NCI-H345 treated with DMSO at 0.1 percent for 48 hours (cell line): ENCODE data around the gene USP17L12.
"Not testable (repeated sequence)": the region's sequence is repeated elsewhere in the genome, so short reads cannot be mapped to it uniquely, and the experiment has no call there.

Source experiments
- DNase-seq: peaks from one replicate; lab custom pipeline; 2025; ENCODE audit not compliant: unreplicated experiment; lab: John Stamatoyannopoulos, UW

USP17L12 gene, protein sequence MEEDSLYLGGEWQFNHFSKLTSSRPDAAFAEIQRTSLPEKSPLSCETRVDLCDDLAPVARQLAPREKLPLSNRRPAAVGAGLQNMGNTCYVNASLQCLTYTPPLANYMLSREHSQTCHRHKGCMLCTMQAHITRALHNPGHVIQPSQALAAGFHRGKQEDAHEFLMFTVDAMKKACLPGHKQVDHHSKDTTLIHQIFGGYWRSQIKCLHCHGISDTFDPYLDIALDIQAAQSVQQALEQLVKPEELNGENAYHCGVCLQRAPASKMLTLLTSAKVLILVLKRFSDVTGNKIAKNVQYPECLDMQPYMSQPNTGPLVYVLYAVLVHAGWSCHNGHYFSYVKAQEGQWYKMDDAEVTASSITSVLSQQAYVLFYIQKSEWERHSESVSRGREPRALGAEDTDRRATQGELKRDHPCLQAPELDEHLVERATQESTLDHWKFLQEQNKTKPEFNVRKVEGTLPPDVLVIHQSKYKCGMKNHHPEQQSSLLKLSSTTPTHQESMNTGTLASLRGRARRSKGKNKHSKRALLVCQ

DNA sequence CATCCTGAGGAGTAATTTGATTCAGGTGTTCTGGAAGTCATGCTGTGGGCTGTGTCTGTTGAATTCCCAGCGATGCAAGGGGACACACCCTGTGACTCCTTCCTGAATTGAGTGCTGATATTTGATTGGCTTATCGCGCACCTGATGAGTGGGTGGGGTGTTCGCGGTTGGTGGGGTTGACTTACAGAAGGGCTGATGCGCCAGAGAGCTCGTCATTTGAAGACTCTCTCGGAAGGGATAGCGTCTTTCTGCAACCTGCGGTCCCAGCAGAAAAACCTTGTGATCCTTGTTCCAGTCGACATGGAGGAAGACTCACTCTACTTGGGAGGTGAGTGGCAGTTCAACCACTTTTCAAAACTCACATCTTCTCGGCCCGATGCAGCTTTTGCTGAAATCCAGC is at the start of gene USP17L12:
Gene USP17L12 (plus strand): TSS at position 301 of the 400 bp plus-strand sequence. CDS start 0 bp downstream, at position 301.
- not testable (repeated sequence) for DNase-seq

DNA sequence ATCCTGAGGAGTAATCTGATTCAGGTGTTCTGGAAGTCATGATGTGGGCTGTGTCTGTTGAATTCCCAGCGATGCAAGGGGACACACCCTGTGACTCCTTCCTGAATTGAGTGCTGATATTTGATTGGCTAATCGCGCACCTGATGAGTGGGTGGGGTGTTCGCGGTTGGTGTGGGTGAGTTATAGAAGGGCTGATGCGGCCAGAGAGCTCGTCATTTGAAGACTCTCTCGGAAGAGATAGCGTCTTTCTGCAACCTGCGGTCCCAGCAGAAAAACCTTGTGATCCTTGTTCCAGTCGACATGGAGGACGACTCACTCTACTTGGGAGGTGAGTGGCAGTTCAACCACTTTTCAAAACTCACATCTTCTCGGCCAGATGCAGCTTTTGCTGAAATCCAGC is 9.6 kb upstream of the USP17L12 start, which contains the start of gene USP17L10:
Gene USP17L10 (plus strand): TSS at position 301 of the 400 bp plus-strand sequence. CDS start 0 bp downstream, at position 301.
- not testable (repeated sequence) for DNase-seq

DNA sequence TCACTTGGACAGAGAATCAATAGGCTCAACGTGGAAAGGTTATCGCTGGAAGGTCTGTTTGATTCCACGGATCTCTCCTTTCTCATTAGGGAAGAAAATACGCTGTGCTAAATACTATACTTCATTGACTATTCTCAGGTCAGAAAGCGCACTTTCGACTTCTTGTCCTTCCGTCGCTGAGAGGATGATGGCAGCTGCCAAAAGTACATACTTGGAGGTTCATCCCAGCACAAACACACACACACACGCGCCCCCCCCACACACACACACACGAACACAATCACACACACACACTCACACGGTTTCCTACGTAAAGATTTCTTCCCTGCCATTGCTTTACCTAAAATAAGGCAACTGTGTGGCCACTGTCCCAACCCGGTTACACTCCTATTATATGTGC is 5.3 kb upstream of the USP17L12 start:
- DNase-seq, result not testable (repeated sequence)

DNA sequence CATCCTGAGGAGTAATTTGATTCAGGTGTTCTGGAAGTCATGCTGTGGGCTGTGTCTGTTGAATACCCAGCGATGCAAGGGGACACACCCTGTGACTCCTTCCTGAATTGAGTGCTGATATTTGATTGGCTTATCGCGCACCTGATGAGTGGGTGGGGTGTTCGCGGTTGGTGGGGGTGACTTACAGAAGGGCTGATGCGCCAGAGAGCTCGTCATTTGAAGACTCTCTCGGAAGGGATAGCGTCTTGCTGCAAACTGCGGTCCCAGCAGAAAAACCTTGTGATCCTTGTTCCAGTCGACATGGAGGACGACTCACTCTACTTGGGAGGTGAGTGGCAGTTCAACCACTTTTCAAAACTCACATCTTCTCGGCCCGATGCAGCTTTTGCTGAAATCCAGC is 4.8 kb upstream of the USP17L12 start, which contains the start of gene USP17L11:
Gene USP17L11 (plus strand): TSS at position 301 of the 400 bp plus-strand sequence. CDS start 0 bp downstream, at position 301.
- DNase-seq, result not testable (repeated sequence)

DNA sequence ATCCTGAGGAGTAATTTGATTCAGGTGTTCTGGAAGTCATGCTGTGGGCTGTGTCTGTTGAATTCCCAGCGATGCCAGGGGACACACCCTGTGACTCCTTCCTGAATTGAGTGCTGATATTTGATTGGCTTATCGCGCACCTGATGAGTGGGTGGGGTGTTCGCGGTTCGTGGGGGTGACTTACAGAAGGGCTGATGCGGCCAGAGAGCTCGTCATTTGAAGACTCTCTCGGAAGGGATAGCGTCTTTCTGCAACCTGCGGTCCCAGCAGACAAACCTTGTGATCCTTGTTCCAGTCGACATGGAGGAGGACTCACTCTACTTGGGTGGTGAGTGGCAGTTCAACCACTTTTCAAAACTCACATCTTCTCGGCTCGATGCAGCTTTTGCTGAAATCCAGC is 4.6 kb downstream of the USP17L12 start, which contains the start of gene USP17L13:
Gene USP17L13 (plus strand): TSS at position 301 of the 400 bp plus-strand sequence. CDS start 0 bp downstream, at position 301.
- DNase-seq, result not testable (repeated sequence)

DNA sequence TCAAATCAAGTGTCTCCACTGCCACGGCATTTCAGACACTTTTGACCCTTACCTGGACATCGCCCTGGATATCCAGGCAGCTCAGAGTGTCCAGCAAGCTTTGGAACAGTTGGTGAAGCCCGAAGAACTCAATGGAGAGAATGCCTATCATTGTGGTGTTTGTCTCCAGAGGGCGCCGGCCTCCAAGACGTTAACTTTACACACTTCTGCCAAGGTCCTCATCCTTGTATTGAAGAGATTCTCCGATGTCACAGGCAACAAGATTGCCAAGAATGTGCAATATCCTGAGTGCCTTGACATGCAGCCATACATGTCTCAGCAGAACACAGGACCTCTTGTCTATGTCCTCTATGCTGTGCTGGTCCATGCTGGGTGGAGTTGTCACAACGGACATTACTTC is 10.3 kb downstream of the USP17L12 start:
- DNase-seq, result not testable (repeated sequence)

DNA sequence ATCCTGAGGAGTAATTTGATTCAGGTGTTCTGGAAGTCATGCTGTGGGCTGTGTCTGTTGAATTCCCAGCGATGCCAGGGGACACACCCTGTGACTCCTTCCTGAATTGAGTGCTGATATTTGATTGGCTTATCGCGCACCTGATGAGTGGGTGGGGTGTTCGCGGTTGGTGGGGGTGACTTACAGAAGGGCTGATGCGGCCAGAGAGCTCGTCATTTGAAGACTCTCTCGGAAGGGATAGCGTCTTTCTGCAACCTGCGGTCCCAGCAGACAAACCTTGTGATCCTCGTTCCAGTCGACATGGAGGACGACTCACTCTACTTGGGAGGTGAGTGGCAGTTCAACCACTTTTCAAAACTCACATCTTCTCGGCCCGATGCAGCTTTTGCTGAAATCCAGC is 14.1 kb downstream of the USP17L12 start, which contains the start of gene USP17L15:
Gene USP17L15 (plus strand): TSS at position 301 of the 400 bp plus-strand sequence. CDS start 0 bp downstream, at position 301.
- not testable (repeated sequence) for DNase-seq

DNA sequence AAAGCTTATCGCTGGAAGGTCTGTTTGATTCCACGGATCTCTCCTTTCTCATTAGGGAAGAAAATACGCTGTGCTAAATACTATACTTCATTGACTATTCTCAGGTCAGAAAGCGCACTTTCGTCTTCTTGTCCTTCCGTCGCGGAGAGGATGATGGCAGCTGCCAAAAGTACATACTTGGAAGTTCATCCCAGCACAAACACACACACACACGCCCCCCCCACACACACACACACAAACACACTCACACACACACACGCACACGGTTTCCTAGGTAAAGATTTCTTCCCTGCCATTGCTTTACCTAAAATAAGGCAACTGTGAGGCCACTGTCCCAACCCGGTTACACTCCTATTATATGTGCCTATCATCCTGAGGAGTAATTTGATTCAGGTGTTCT is 18.5 kb downstream of the USP17L12 start:
- not testable (repeated sequence) for DNase-seq

DNA sequence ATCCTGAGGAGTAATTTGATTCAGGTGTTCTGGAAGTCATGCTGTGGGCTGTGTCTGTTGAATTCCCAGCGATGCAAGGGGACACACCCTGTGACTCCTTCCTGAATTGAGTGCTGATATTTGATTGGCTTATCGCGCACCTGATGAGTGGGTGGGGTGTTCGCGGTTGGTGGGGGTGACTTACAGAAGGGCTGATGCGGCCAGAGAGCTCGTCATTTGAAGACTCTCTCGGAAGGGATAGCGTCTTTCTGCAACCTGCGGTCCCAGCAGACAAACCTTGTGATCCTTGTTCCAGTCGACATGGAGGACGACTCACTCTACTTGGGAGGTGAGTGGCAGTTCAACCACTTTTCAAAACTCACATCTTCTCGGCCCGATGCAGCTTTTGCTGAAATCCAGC is 23.6 kb downstream of the USP17L12 start, which contains the start of gene USP17L17:
Gene USP17L17 (plus strand): TSS at position 301 of the 400 bp plus-strand sequence. CDS start 0 bp downstream, at position 301.
- not testable (repeated sequence) for DNase-seq

DNA sequence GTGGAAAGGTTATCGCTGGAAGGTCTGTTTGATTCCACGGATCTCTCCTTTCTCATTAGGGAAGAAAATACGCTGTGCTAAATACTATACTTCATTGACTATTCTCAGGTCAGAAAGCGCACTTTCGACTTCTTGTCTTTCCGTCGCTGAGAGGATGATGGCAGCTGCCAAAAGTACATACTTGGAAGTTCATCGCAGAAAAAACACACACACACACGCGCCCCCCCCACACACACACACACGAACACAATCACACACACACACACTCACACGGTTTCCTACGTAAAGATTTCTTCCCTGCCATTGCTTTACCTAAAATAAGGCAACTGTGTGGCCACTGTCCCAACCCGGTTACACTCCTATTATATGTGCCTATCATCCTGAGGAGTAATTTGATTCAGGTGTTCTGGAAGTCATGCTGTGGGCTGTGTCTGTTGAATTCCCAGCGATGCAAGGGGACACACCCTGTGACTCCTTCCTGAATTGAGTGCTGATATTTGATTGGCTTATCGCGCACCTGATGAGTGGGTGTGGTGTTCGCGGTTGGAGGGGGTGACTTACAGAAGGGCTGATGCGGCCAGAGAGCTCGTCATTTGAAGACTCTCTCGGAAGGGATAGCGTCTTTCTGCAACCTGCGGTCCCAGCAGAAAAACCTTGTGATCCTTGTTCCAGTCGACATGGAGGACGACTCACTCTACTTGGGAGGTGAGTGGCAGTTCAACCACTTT is 28.2 kb downstream of the USP17L12 start, which contains the start of gene USP17L18:
Gene USP17L18 (plus strand): TSS at position 678 of the 728 bp plus-strand sequence. CDS start 0 bp downstream, at position 678.
- not testable (repeated sequence) for DNase-seq

DNA sequence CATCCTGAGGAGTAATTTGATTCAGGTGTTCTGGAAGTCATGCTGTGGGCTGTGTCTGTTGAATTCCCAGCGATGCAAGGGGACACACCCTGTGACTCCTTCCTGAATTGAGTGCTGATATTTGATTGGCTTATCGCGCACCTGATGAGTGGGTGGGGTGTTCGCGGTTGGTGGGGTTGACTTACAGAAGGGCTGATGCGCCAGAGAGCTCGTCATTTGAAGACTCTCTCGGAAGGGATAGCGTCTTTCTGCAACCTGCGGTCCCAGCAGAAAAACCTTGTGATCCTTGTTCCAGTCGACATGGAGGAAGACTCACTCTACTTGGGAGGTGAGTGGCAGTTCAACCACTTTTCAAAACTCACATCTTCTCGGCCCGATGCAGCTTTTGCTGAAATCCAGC is 33.1 kb downstream of the USP17L12 start, which contains the start of gene USP17L19:
Gene USP17L19 (plus strand): TSS at position 301 of the 400 bp plus-strand sequence. CDS start 0 bp downstream, at position 301.
- DNase-seq, result not testable (repeated sequence)

DNA sequence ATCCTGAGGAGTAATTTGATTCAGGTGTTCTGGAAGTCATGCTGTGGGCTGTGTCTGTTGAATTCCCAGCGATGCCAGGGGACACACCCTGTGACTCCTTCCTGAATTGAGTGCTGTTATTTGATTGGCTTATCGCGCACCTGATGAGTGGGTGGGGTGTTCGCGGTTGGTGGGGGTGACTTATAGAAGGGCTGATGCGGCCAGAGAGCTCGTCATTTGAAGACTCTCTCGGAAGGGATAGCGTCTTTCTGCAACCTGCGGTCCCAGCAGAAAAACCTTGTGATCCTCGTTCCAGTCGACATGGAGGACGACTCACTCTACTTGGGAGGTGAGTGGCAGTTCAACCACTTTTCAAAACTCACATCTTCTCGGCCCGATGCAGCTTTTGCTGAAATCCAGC is 37.9 kb downstream of the USP17L12 start, which contains the start of gene USP17L20:
Gene USP17L20 (plus strand): TSS at position 301 of the 400 bp plus-strand sequence. CDS start 0 bp downstream, at position 301.
- DNase-seq, result not testable (repeated sequence)

DNA sequence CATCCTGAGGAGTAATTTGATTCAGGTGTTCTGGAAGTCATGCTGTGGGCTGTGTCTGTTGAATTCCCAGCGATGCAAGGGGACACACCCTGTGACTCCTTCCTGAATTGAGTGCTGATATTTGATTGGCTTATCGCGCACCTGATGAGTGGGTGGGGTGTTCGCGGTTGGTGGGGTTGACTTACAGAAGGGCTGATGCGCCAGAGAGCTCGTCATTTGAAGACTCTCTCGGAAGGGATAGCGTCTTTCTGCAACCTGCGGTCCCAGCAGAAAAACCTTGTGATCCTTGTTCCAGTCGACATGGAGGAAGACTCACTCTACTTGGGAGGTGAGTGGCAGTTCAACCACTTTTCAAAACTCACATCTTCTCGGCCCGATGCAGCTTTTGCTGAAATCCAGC is 42.6 kb downstream of the USP17L12 start, which contains the start of gene USP17L21:
Gene USP17L21 (plus strand): TSS at position 301 of the 400 bp plus-strand sequence. CDS start 0 bp downstream, at position 301.
- DNase-seq, result not testable (repeated sequence)

DNA sequence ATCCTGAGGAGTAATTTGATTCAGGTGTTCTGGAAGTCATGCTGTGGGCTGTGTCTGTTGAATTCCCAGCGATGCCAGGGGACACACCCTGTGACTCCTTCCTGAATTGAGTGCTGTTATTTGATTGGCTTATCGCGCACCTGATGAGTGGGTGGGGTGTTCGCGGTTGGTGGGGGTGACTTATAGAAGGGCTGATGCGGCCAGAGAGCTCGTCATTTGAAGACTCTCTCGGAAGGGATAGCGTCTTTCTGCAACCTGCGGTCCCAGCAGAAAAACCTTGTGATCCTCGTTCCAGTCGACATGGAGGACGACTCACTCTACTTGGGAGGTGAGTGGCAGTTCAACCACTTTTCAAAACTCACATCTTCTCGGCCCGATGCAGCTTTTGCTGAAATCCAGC is 47.4 kb downstream of the USP17L12 start, which contains the start of gene USP17L22:
Gene USP17L22 (plus strand): TSS at position 301 of the 400 bp plus-strand sequence. CDS start 0 bp downstream, at position 301.
- not testable (repeated sequence) for DNase-seq
